BLaER1 treated with 17β-estradiol and CSF1 and Interleukin-3, amounts not matched to agents 10 nM and 100 nM (cell line): ENCODE data around the gene CHAD.

Experiments used
- H3K27ac ChIP-seq, 11 experiments: shearing (Covaris generic); formaldehyde crosslinking; 2 replicates each; pipeline ENCODE4 v1.8.1; 2022
- H3K27me3 ChIP-seq, 11 experiments: shearing (Covaris generic); formaldehyde crosslinking; 2 replicates each; pipeline ENCODE4 v1.8.1; 2022
- H3K36me3 ChIP-seq, 11 experiments: shearing (Covaris generic); formaldehyde crosslinking; 2 replicates each; pipeline ENCODE4 v1.8.1; 2022
- H3K4me1 ChIP-seq, 10 experiments: shearing (Covaris generic); formaldehyde crosslinking; 2 replicates each; pipeline ENCODE4 v1.8.1; 2022
- H3K4me2 ChIP-seq, 11 experiments: shearing (Covaris generic); formaldehyde crosslinking; 2 replicates each; pipeline ENCODE4 v1.8.1; 2022
- H3K4me3 ChIP-seq, 10 experiments: shearing (Covaris generic); formaldehyde crosslinking; 2 replicates each; pipeline ENCODE4 v1.8.1; 2022
- H3K9ac ChIP-seq, 11 experiments: shearing (Covaris generic); formaldehyde crosslinking; 2 replicates each; pipeline ENCODE4 v1.8.1; 2022
- H3K9me3 ChIP-seq, 11 experiments: shearing (Covaris generic); formaldehyde crosslinking; replicated peaks in 1 of 11; 2 replicates each; pipeline ENCODE4 v1.8.1; 2022
- H4K20me1 ChIP-seq, 11 experiments: shearing (Covaris generic); formaldehyde crosslinking; 2 replicates each; pipeline ENCODE4 v1.8.1; 2022
- Cebpa-rat ChIP-seq, 11 experiments: shearing (Covaris generic); IDR thresholded peaks; 2 replicates each; pipeline ENCODE4 v1.8.1; 2022

Gene CHAD

GRCh38 chr17:50426814-50427787 lies 41.6 kb downstream of the CHAD start:
- no peak for TF ChIP-seq Cebpa-rat (IDR thresholded peaks at IDR 0.05)
- peak overlapping the region; percentile 73 to 83 (median 80) for H3K9ac ChIP-seq
- peak overlapping the region; percentile 60 to 80 (median 68) for H3K4me3 ChIP-seq
- H3K36me3 ChIP-seq: peaks cover 0 to 25% (median 0%) of the 10 kb centered on the region in 11 experiments; a peak in 7 of 22 replicates
- H3K4me1 ChIP-seq: peaks cover 45 to 66% (median 55%) of the 10 kb centered on the region in 10 experiments
- peaks cover 0 to 34% (median 0%) of the 10 kb centered on the region in 11 experiments; a peak in 4 of 22 replicates for H4K20me1 ChIP-seq
- H3K4me2 ChIP-seq: peak overlapping the region; percentile 86 to 99 (median 98)
- H3K27me3 ChIP-seq: no peaks in the 10 kb centered on the region
- peak overlapping the region; percentile 8 to 83 (median 73); a peak in 20 of 22 replicates for H3K27ac ChIP-seq
- H3K9me3 ChIP-seq: no peaks in the 10 kb centered on the region

GRCh38 chr17:50426472-50426782 lies 42.3 kb downstream of the CHAD start:
- Histone ChIP-seq H3K4me1 (peaks cover 50 to 71% (median 59%) of the 10 kb centered on the region in 10 experiments), H3K36me3 (peaks cover 0 to 18% (median 0%) of the 10 kb centered on the region in 11 experiments; a peak in 6 of 22 replicates), H3K27me3 (no peaks in the 10 kb centered on the region), H3K27ac (peak overlapping the region; percentile 8 to 83 (median 73); a peak in 20 of 22 replicates), H3K4me2 (peak overlapping the region; percentile 86 to 99 (median 98)), H4K20me1 (peaks cover 0 to 27% (median 0%) of the 10 kb centered on the region in 11 experiments; a peak in 3 of 22 replicates), H3K9me3 (no peaks in the 10 kb centered on the region), H3K9ac (peak overlapping the region; percentile 73 to 83 (median 80)), H3K4me3 (peak overlapping the region; percentile 60 to 80 (median 68))
- no peak for TF ChIP-seq Cebpa-rat (IDR thresholded peaks at IDR 0.05)

GRCh38 chr17:50425682-50426471 lies 42.8 kb downstream of the CHAD start, which contains the start of gene ACSF2:
Gene ACSF2, plus strand, starts transcription at chr17:50426218. Its CDS starts 44 bp downstream, at chr17:50426262.
- no peaks in the 10 kb centered on the region for H3K9me3 ChIP-seq
- H3K4me1 ChIP-seq: peaks cover 55 to 75% (median 64%) of the 10 kb centered on the region in 10 experiments
- H3K9ac ChIP-seq: peak within 1 kb of the TSS; percentile 73 to 83 (median 80)
- H4K20me1 ChIP-seq: peaks cover 0 to 21% (median 0%) of the 10 kb centered on the region in 11 experiments; a peak in 3 of 22 replicates
- no peak for TF ChIP-seq Cebpa-rat (IDR thresholded peaks at IDR 0.05)
- H3K27ac ChIP-seq: peak within 1 kb of the TSS; percentile 8 to 83 (median 73); a peak in 21 of 22 replicates
- H3K4me3 ChIP-seq: peak within 1 kb of the TSS; percentile 60 to 80 (median 68)
- peak within 1 kb of the TSS; percentile 86 to 99 (median 98) for H3K4me2 ChIP-seq
- no peaks in the 10 kb centered on the region for H3K27me3 ChIP-seq
- peaks cover 0 to 13% (median 0%) of the 10 kb centered on the region in 11 experiments; a peak in 6 of 22 replicates for H3K36me3 ChIP-seq

- H4K20me1 ChIP-seq: peaks cover 0 to 14% (median 0%) of the 10 kb centered on the region in 11 experiments; a peak in 3 of 22 replicates
- no peak for TF ChIP-seq Cebpa-rat (IDR thresholded peaks at IDR 0.05)
- H3K4me3 ChIP-seq: peak overlapping the region; percentile 60 to 80 (median 68)
- H3K27me3 ChIP-seq: no peaks in the 10 kb centered on the region
- H3K9ac ChIP-seq: peak overlapping the region; percentile 69 to 83 (median 79); a peak in 20 of 22 replicates
- H3K4me1 ChIP-seq: peaks cover 62 to 82% (median 71%) of the 10 kb centered on the region in 10 experiments
- H3K4me2 ChIP-seq: peak overlapping the region; percentile 86 to 99 (median 98)
- H3K27ac ChIP-seq: peak overlapping the region in 10 of 11 experiments; percentile 53 to 83 (median 73); a peak in 21 of 22 replicates
- H3K36me3 ChIP-seq: peaks cover 0 to 13% (median 0%) of the 10 kb centered on the region in 11 experiments; a peak in 5 of 22 replicates
- peaks cover 0 to 5% (median under 1%) of the 10 kb centered on the region in 11 experiments; a peak in 8 of 22 replicates for H3K9me3 ChIP-seq
These were observed 43.5 kb downstream of the CHAD start for GRCh38 chr17:50424996-50425681.

GRCh38 chr17:50424246-50424995 lies 44.3 kb downstream of the CHAD start:
- Histone ChIP-seq H3K27me3 (no peaks in the 10 kb centered on the region), H4K20me1 (peaks cover 0 to 7% (median 0%) of the 10 kb centered on the region in 11 experiments; a peak in 1 of 22 replicates), H3K27ac (peak overlapping the region in 8 of 11 experiments; percentile 41 to 83 (median 76); a peak in 14 of 22 replicates), H3K4me1 (peaks cover 62 to 80% (median 72%) of the 10 kb centered on the region in 10 experiments), H3K9ac (peak overlapping the region in 5 of 11 experiments; percentile 79 to 83 (median 82); a peak in 4 of 22 replicates), H3K4me3 (no peak overlapping the region), H3K36me3 (peaks cover 0 to 8% (median 0%) of the 10 kb centered on the region in 11 experiments; a peak in 5 of 22 replicates), H3K4me2 (peak overlapping the region; percentile 86 to 99 (median 98)), H3K9me3 (peaks cover 0 to 12% (median 7%) of the 10 kb centered on the region in 11 experiments; a peak in 17 of 22 replicates)
- TF ChIP-seq Cebpa-rat (IDR thresholded peaks at IDR 0.05): no peak

GRCh38 chr17:50423553-50424159 lies 45.0 kb downstream of the CHAD start:
- H3K4me2 ChIP-seq: peak overlapping the region; percentile 46 to 99 (median 98); a peak in 20 of 22 replicates

GRCh38 chr17:50422738-50423137 lies 45.9 kb downstream of the CHAD start:
- Histone ChIP-seq H3K4me2 (peak overlapping the region in 2 of 11 experiments; percentile 99; a peak in 1 of 22 replicates), H3K27ac (no peak overlapping the region; a peak in 1 of 22 replicates), H3K9me3 (peaks cover 0 to 22% (median 17%) of the 10 kb centered on the region in 11 experiments; a peak in 19 of 22 replicates), H3K4me3 (no peak overlapping the region), H3K36me3 (no peaks in the 10 kb centered on the region; a peak in 1 of 22 replicates), H3K9ac (no peak overlapping the region), H3K27me3 (no peaks in the 10 kb centered on the region), H4K20me1 (no peaks in the 10 kb centered on the region; a peak in 1 of 22 replicates), H3K4me1 (peaks cover 55 to 68% (median 60%) of the 10 kb centered on the region in 10 experiments)
- TF ChIP-seq Cebpa-rat (IDR thresholded peaks at IDR 0.05): no peak

More at GRCh38 chr17:50423553-50424159, 45.0 kb downstream of the CHAD start:
- TF ChIP-seq Cebpa-rat (IDR thresholded peaks at IDR 0.05): no peak
- no peak overlapping the region for H3K9ac ChIP-seq
- no peak overlapping the region for H3K4me3 ChIP-seq
- no peaks in the 10 kb centered on the region for H3K27me3 ChIP-seq
- H3K4me1 ChIP-seq: peaks cover 62 to 77% (median 69%) of the 10 kb centered on the region in 10 experiments
- H3K27ac ChIP-seq: peak overlapping the region in 3 of 11 experiments; percentile 69 to 82 (median 73); a peak in 6 of 22 replicates
- H3K9me3 ChIP-seq: peaks cover 0 to 20% (median 15%) of the 10 kb centered on the region in 11 experiments; a peak in 19 of 22 replicates
- peaks cover 0 to under 1% (median 0%) of the 10 kb centered on the region in 11 experiments; a peak in 1 of 22 replicates for H4K20me1 ChIP-seq
- H3K36me3 ChIP-seq: peaks cover 0 to under 1% (median 0%) of the 10 kb centered on the region in 11 experiments; a peak in 2 of 22 replicates
